Gastroesophageal sphincter (tissue), 4 donors: Measurements from ENCODE around the gene FBXW5. TPM values are rescaled to one million over a fixed set of nuclear protein-coding genes. Genes with fewer than 3 reads are reported as not detected.

ENCODE experiments used
- ATAC-seq: fragments of 150-250 bp; one replicate; pipeline ENCODE4 v1.9.1; 2016; ENCODE audit warnings: mild to moderate bottlenecking, moderate library complexity
- H3K27ac ChIP-seq, 4 donors: fragments of 200-600 bp; sonication (generic) in 3 of 4; 1 replicate in 3 of 4; 2 replicates in 1 of 4; pipeline ENCODE4 v1.5.1; 2016 to 2019
- H3K27me3 ChIP-seq: fragments of 200-600 bp; sonication (generic); one replicate; pipeline ENCODE4 v1.5.1; 2019
- H3K36me3 ChIP-seq, 2 donors: fragments of 200-600 bp; sonication (generic); one replicate each; pipeline ENCODE4 v1.5.1; 2019; ENCODE audit warnings: control low read depth in 1 of 2
- H3K4me1 ChIP-seq, 3 donors: fragments of 200-600 bp; sonication (generic); 1 replicate in 2 of 3; 2 replicates in 1 of 3; pipeline ENCODE4 v1.5.1; 2016 to 2019; ENCODE audit warnings: control low read depth in 2 of 3
- H3K4me3 ChIP-seq, 2 donors: fragments of 200-600 bp; sonication (generic); one replicate each; pipeline ENCODE4 v1.5.1; 2019; ENCODE audit warnings: mild to moderate bottlenecking in 1 of 2, moderate library complexity in 1 of 2
- H3K9me3 ChIP-seq, 3 donors: fragments of 200-600 bp; sonication (generic); one replicate each; pipeline ENCODE4 v1.5.1; 2017 to 2019; ENCODE audit warnings: control low read depth in 2 of 3
- CTCF ChIP-seq, 4 experiments: fragments of 200-600 bp in 2 of 4; fragments of 450-650 bp in 2 of 4; sonication (generic) in 1 of 4; IDR thresholded peaks; one replicate each; pipeline ENCODE4 v1.5.1; 2017 to 2019; ENCODE audit warnings: antibody characterized with exemption in 4 of 4, mild to moderate bottlenecking in 2 of 4, moderate library complexity in 2 of 4
- EP300 ChIP-seq: sonication (generic); formaldehyde crosslinking; IDR thresholded peaks from one replicate; pipeline ENCODE4 v1.6.1; 2017; ENCODE audit warnings: antibody characterized with exemption, mild to moderate bottlenecking
- POLR2A ChIP-seq, 2 donors: fragments of 450-650 bp; IDR thresholded peaks; one replicate each; pipeline ENCODE4 v1.6.1; 2017; ENCODE audit warnings: antibody characterized with exemption in 2 of 2, mild to moderate bottlenecking in 2 of 2, moderate library complexity in 1 of 2
- POLR2AphosphoS5 ChIP-seq: sonication (generic); formaldehyde crosslinking; IDR thresholded peaks from one replicate; pipeline ENCODE4 v1.6.1; 2017; ENCODE audit warnings: antibody characterized with exemption
- WGBS, 2 donors: methylation state at CpG; one replicate each; pipeline ENCODE4 v1.1.5; 2018; ENCODE audit warnings: low coverage in 1 of 2; 5-methylcytosine and 5-hydroxymethylcytosine counted together
- total RNA-seq, 4 donors: library from RNA; depleted of rRNA; stranded (reverse); fragments of >200 nt; gene quantifications; one replicate each; pipeline ENCODE4 v1.1.0, GENCODE V29; 2016

Gene FBXW5
- total RNA-seq, 4 donors from 2014 or later: 171 to 310 (median 236) TPM

GRCh38 chr9:136957461-136957860 lies 12.9 kb upstream of the FBXW5 start:
- ATAC-seq: no peak
- H3K9me3 ChIP-seq: no peaks in the 10 kb centered on the region
- H3K27ac ChIP-seq: no peak overlapping the region
- H3K4me3 ChIP-seq: no peak overlapping the region
- H3K4me1 ChIP-seq: peaks cover 0 to 3% (median 0%) of the 10 kb centered on the region in 3 donors
- no peaks in the 10 kb centered on the region for H3K36me3 ChIP-seq
- TF ChIP-seq CTCF (IDR thresholded peaks at IDR 0.05) (no peak), EP300 (no peak), POLR2AphosphoS5 (no peak), POLR2A (IDR thresholded peaks at IDR 0.05) (no peak)
- H3K27me3 ChIP-seq: peaks cover 12% of the 10 kb centered on the region
- 60 to 71% methylated on average over 1 of the region's 1 CpG for WGBS, 2 donors

GRCh38 chr9:136956604-136957003 lies 12.1 kb upstream of the FBXW5 start:
- Histone ChIP-seq H3K9me3 (no peaks in the 10 kb centered on the region), H3K4me3 (no peak overlapping the region)
- 94 to 99% methylated on average over 3 of the region's 4 CpGs for WGBS, 2 donors

GRCh38 chr9:136955943-136956335 lies 11.4 kb upstream of the FBXW5 start:
- no peak overlapping the region for H3K4me3 ChIP-seq
- ATAC-seq: no peak
- peaks cover 12% of the 10 kb centered on the region for H3K27me3 ChIP-seq
- WGBS, 2 donors: no CpG with 5 or more reads among the region's 9 CpGs
- TF ChIP-seq EP300 (no peak), POLR2A (IDR thresholded peaks at IDR 0.05) (no peak), POLR2AphosphoS5 (no peak), CTCF (IDR thresholded peaks at IDR 0.05) (no peak)
- no peaks in the 10 kb centered on the region for H3K4me1 ChIP-seq
- H3K27ac ChIP-seq: no peak overlapping the region
- no peaks in the 10 kb centered on the region for H3K36me3 ChIP-seq
- no peaks in the 10 kb centered on the region for H3K9me3 ChIP-seq

More at GRCh38 chr9:136956604-136957003, 12.1 kb upstream of the FBXW5 start:
- Histone ChIP-seq H3K27ac (no peak overlapping the region), H3K36me3 (no peaks in the 10 kb centered on the region), H3K27me3 (peaks cover 12% of the 10 kb centered on the region), H3K4me1 (peaks cover 0 to 2% (median 0%) of the 10 kb centered on the region in 3 donors)
- TF ChIP-seq POLR2A (IDR thresholded peaks at IDR 0.05): no peak
- no peak for TF ChIP-seq CTCF (IDR thresholded peaks at IDR 0.05)
- no peak for TF ChIP-seq EP300
- TF ChIP-seq POLR2AphosphoS5: no peak
- no peak for ATAC-seq

GRCh38 chr9:136955202-136955942 lies 10.8 kb upstream of the FBXW5 start:
- Histone ChIP-seq H3K27me3 (peaks cover 12% of the 10 kb centered on the region), H3K36me3 (no peaks in the 10 kb centered on the region), H3K4me3 (no peak overlapping the region), H3K9me3 (no peaks in the 10 kb centered on the region), H3K27ac (no peak overlapping the region), H3K4me1 (peaks cover 0 to 5% (median 2%) of the 10 kb centered on the region in 3 donors)
- TF ChIP-seq POLR2AphosphoS5 (no peak), EP300 (no peak), POLR2A (IDR thresholded peaks at IDR 0.05) (no peak), CTCF (IDR thresholded peaks at IDR 0.05) (no peak)
- no peak for ATAC-seq
- WGBS, 2 donors: 92% methylated on average over 5 of the region's 14 CpGs; no CpG with 5 or more reads in 1 of the 2 donors
